Measurements from ENCODE around the gene BABAM2. TPM values are rescaled to one million over a fixed set of nuclear protein-coding genes. Genes with fewer than 3 reads are reported as not detected.

Gene BABAM2
- total RNA-seq, 2 donors from 2014 or later = 32.2 to 33.5 TPM

GRCh38 chr2:28292491-28292890 lies 402.0 kb downstream of the BABAM2 start:
- Histone ChIP-seq H3K36me3 (no peaks in the 10 kb centered on the region), H3K9me3 (no peaks in the 10 kb centered on the region), H3K27ac (no peak overlapping the region), H3K27me3 (no peaks in the 10 kb centered on the region), H3K4me3 (no peak overlapping the region), H3K9ac (ENCODE audit: low read depth in 2 of 2, low read length in 2 of 2) (no peak overlapping the region), H3K4me1 (no peaks in the 10 kb centered on the region)
- intact Hi-C loops (cut with DNase I) = no loop called here
- DNase-seq = no peak
- no peak for TF ChIP-seq CTCF (IDR thresholded peaks at IDR 0.05)

DNA sequence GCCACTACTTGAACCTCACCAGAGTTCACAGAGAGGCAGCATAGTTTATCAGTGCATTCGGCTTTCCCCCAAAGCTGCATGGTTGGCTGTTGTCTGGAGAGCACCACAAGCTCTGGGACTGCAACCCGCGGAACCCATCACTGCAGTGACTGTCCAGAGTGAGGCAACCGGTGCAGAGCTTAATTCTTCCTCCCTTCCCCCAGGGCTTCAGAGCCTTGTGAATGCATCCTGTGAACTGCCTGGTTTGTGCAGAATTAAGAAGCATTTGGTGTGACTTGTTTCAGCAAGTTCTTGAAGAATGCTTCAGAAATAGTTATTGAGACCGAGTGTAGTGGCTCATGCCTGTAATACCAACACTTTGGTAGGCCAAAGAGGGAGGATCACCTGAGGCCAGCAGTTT lies 402.9 kb downstream of the BABAM2 start:
- Histone ChIP-seq H3K9me3 (no peaks in the 10 kb centered on the region), H3K36me3 (no peaks in the 10 kb centered on the region), H3K4me1 (no peaks in the 10 kb centered on the region), H3K4me3 (no peak overlapping the region), H3K27ac (no peak overlapping the region), H3K9ac (ENCODE audit: low read depth in 2 of 2, low read length in 2 of 2) (no peak overlapping the region), H3K27me3 (no peaks in the 10 kb centered on the region)
- intact Hi-C loops (cut with DNase I) = no loop called here
- TF ChIP-seq CTCF (IDR thresholded peaks at IDR 0.05) = no peak
- no peak for DNase-seq

GRCh38 chr2:28294451-28294850 lies 403.9 kb downstream of the BABAM2 start:
- Histone ChIP-seq H3K9me3 (no peaks in the 10 kb centered on the region), H3K4me1 (no peaks in the 10 kb centered on the region), H3K9ac (ENCODE audit: low read depth in 2 of 2, low read length in 2 of 2) (no peak overlapping the region), H3K36me3 (no peaks in the 10 kb centered on the region), H3K27ac (no peak overlapping the region), H3K4me3 (no peak overlapping the region), H3K27me3 (no peaks in the 10 kb centered on the region)
- intact Hi-C loops (cut with DNase I) = no loop called here
- DNase-seq = no peak
- no peak for TF ChIP-seq CTCF (IDR thresholded peaks at IDR 0.05)

GRCh38 chr2:28296243-28296642 lies 405.7 kb downstream of the BABAM2 start:
- no peak overlapping the region for H3K4me3 ChIP-seq
- DNase-seq = no peak
- intact Hi-C loops (cut with DNase I) = no loop called here
- H3K27me3 ChIP-seq = no peaks in the 10 kb centered on the region
- H3K36me3 ChIP-seq = no peaks in the 10 kb centered on the region
- H3K4me1 ChIP-seq = no peaks in the 10 kb centered on the region
- H3K27ac ChIP-seq = no peak overlapping the region
- no peaks in the 10 kb centered on the region for H3K9me3 ChIP-seq
- no peak for TF ChIP-seq CTCF (IDR thresholded peaks at IDR 0.05)
- H3K9ac ChIP-seq (ENCODE audit: low read depth in 2 of 2, low read length in 2 of 2) = no peak overlapping the region

- H3K4me1 ChIP-seq = no peaks in the 10 kb centered on the region
- TF ChIP-seq CTCF (IDR thresholded peaks at IDR 0.05) = no peak
- no peaks in the 10 kb centered on the region for H3K27me3 ChIP-seq
- H3K9me3 ChIP-seq = no peaks in the 10 kb centered on the region
- DNase-seq = no peak
- intact Hi-C loops (cut with DNase I) = no loop called here
- H3K9ac ChIP-seq (ENCODE audit: low read depth in 2 of 2, low read length in 2 of 2) = no peak overlapping the region
- H3K36me3 ChIP-seq = no peaks in the 10 kb centered on the region
- H3K4me3 ChIP-seq = no peak overlapping the region
- H3K27ac ChIP-seq = no peak overlapping the region
Observed at GRCh38 chr2:28296904-28297303, 406.4 kb downstream of the BABAM2 start.

DNA sequence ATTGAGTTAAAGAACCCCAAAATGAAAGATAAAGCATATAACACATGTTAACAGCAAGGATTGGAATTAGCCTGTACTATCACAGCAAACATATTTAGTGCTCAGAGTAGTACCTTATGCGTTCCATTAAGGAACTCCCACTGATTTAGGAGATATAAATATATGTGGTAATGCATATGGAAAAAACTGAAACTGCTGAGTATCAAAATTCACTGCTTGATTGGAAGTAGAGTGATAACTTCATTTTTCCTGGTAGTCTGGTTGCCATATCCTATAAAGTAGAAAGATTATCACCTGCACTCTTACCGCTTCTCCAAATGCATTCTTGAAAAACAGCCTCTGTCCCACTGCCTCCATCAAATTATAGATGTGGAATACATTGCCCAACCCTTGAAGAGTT lies 407.0 kb downstream of the BABAM2 start:
- intact Hi-C loops (cut with DNase I) = no loop called here
- no peak overlapping the region for H3K4me3 ChIP-seq
- no peaks in the 10 kb centered on the region for H3K36me3 ChIP-seq
- H3K4me1 ChIP-seq = no peaks in the 10 kb centered on the region
- H3K27me3 ChIP-seq = no peaks in the 10 kb centered on the region
- H3K9ac ChIP-seq (ENCODE audit: low read depth in 2 of 2, low read length in 2 of 2) = no peak overlapping the region
- H3K9me3 ChIP-seq = no peaks in the 10 kb centered on the region
- no peak overlapping the region for H3K27ac ChIP-seq
- TF ChIP-seq CTCF (IDR thresholded peaks at IDR 0.05) = no peak
- no peak for DNase-seq
